Sigmoid colon (tissue), 4 donors: ENCODE results near the gene CD300A.

Experiments used
- EP300 ChIP-seq, 4 donors: sonication (generic); formaldehyde crosslinking; IDR thresholded peaks; one replicate each; pipeline ENCODE4 v1.6.1; 2017; ENCODE audit warnings: antibody characterized with exemption in 4 of 4
- POLR2AphosphoS5 ChIP-seq, 4 donors: sonication (generic); formaldehyde crosslinking; IDR thresholded peaks; one replicate each; pipeline ENCODE4 v1.6.1; 2017; ENCODE audit warnings: antibody characterized with exemption in 4 of 4

DNA sequence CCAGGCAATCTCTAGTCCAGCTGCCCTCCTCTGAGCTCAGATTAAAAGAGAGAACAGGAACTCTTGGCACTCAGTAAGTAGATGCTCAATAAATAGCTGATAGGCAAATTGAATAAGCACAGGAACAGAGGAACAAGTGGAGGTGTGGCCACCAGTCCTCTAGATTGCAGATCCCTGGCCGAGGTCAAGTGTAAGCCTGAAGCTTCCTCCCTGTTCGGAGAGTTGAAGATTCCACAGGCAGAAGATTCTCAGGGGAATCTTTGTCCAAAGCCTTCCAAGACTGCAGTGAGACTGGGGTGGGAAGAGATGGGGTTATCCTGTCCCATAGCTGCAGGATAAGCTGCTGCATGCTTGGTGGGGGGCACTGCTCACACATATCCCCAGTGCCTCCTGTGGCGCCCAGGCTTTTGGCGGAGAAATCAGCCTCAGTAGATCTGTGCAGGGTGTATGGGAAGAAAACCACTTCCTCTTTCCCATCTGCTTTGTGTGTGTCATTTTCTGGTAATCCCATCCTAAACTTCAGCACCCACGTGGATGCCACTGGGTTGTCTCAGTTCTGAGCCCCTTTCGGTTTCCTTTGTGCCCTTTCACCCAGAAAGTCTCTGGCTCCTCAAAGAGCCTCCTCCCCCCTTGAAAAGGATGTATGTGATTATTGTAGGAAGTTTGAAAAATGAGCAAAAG is 12.1 kb downstream of the CD300A start:
- TF ChIP-seq POLR2AphosphoS5 (IDR thresholded peaks at IDR 0.05) (no peak), EP300 (IDR thresholded peaks at IDR 0.05) (no peak)
